Keratinocyte (primary cell): Measurements from ENCODE around the gene SLC17A4. TPM values are rescaled to one million over a fixed set of nuclear protein-coding genes. Genes with fewer than 3 reads are reported as not detected.

Experiments
- DNase-seq: peaks from one replicate; pipeline ENCODE4 v3.0.0-alpha.2; 2011; ENCODE audit warnings: low read depth, missing footprints, low spot score
- FAIRE-seq: peaks from 2 replicates; lab custom pipeline; 2011; peaks lifted over from hg19 to GRCh38; lab: Jason Lieb, UNC
- H2AFZ ChIP-seq: 2 replicates; pipeline ENCODE4 v1.6.0; 2012; ENCODE audit warnings: low read length, control low read depth, inconsistent platforms; ENCODE audit not compliant: control insufficient read depth
- H3K27ac ChIP-seq: 2 replicates; pipeline ENCODE4 v1.5.1; 2011; ENCODE audit warnings: low read length; ENCODE audit not compliant: control insufficient read depth, insufficient read depth
- H3K27me3 ChIP-seq: 3 replicates; pipeline ENCODE4 v1.6.0; 2011; ENCODE audit warnings: low read length; ENCODE audit not compliant: control insufficient read depth, insufficient read depth; ENCODE audit errors: extremely low read depth
- H3K36me3 ChIP-seq, 2 experiments: 2 replicates in 1 of 2; 3 replicates in 1 of 2; pipeline ENCODE4 v1.5.1; 2011; ENCODE audit warnings: low read length in 2 of 2, mild to moderate bottlenecking in 1 of 2; ENCODE audit not compliant: control insufficient read depth in 2 of 2, insufficient read depth in 2 of 2; ENCODE audit errors: extremely low read depth in 1 of 2
- H3K4me1 ChIP-seq: 3 replicates; pipeline ENCODE4 v1.5.1; 2011; ENCODE audit warnings: low read length; ENCODE audit not compliant: control insufficient read depth, insufficient read depth; ENCODE audit errors: extremely low read depth
- H3K4me2 ChIP-seq: 3 replicates; pipeline ENCODE4 v1.6.0; 2011; ENCODE audit warnings: low read depth, low read length; ENCODE audit not compliant: control insufficient read depth, insufficient read depth; ENCODE audit errors: extremely low read depth
- H3K4me3 ChIP-seq, 3 experiments: fragments of 200-600 bp in 1 of 3; sonication (generic) in 1 of 3; 2 replicates in 2 of 3; 3 replicates in 1 of 3; pipeline ENCODE4 v1.5.1; 2011 to 2016; ENCODE audit warnings: low read length in 3 of 3, mild to moderate bottlenecking in 3 of 3, control low read depth in 2 of 3, inconsistent platforms in 1 of 3, low read depth in 1 of 3, mixed read lengths in 1 of 3, mixed run types in 1 of 3, moderate library complexity in 1 of 3; ENCODE audit not compliant: control insufficient read depth in 2 of 3, insufficient read depth in 2 of 3; ENCODE audit errors: extremely low read depth in 1 of 3
- H3K79me2 ChIP-seq: 2 replicates; pipeline ENCODE4 v1.6.0; 2012; ENCODE audit warnings: low read length; ENCODE audit not compliant: control insufficient read depth, insufficient read depth
- H3K9ac ChIP-seq: 3 replicates; pipeline ENCODE4 v1.6.0; 2011; ENCODE audit warnings: low read length; ENCODE audit not compliant: control insufficient read depth, insufficient read depth; ENCODE audit errors: extremely low read depth
- H3K9me1 ChIP-seq: 3 replicates; pipeline ENCODE4 v1.6.0; 2011; ENCODE audit warnings: low read length; ENCODE audit not compliant: control insufficient read depth, insufficient read depth; ENCODE audit errors: extremely low read depth
- H3K9me3 ChIP-seq: 2 replicates; pipeline ENCODE4 v1.5.1; 2012; ENCODE audit warnings: low read depth, low read length; ENCODE audit not compliant: control insufficient read depth
- H4K20me1 ChIP-seq: 3 replicates; pipeline ENCODE4 v1.6.0; 2011; ENCODE audit warnings: low read length; ENCODE audit not compliant: control insufficient read depth, insufficient read depth; ENCODE audit errors: extremely low read depth
- CTCF ChIP-seq, 3 experiments: IDR thresholded peaks in 1 of 3; conservative IDR thresholded peaks in 1 of 3; optimal IDR thresholded peaks in 1 of 3; 2 replicates in 2 of 3; 3 replicates in 1 of 3; pipeline versions ENCODE3 to v1.5.1; 2011; ENCODE audit warnings: low read length in 3 of 3, mild to moderate bottlenecking in 3 of 3, moderate library complexity in 2 of 3, control low read depth in 1 of 3, inconsistent platforms in 1 of 3; ENCODE audit not compliant: insufficient read depth in 2 of 3; ENCODE audit errors: extremely low read depth in 1 of 3
- EZH2 ChIP-seq: IDR thresholded peaks from one replicate; pipeline ENCODE4 v1.6.1; 2012; ENCODE audit warnings: inconsistent platforms, mild to moderate bottlenecking, low read length, moderate library complexity
- dilution Hi-C: fragments of 300-500 bp; cut with MboI; formaldehyde crosslinking; loops from one replicate; pipeline ENCODE4 v1.7.0; 2020; ENCODE audit warnings: low sequenced_read_pairs; ENCODE audit not compliant: extremely low pct_ligation_motif_present
- polyA plus RNA-seq, 5 experiments: library from polyadenylated mRNA; depleted of rRNA in 3 of 5; stranded (reverse) in 3 of 5; stranded (forward) in 1 of 5; unstranded in 1 of 5; fragments of >200 nt; gene quantifications; 1 replicate in 1 of 5; 2 replicates in 3 of 5; 3 replicates in 1 of 5; pipeline versions ENCODE4 v1.2.1 to v1.2.3, GENCODE V29; 2011 to 2012; ENCODE audit warnings: missing spikeins in 2 of 5, low read depth in 1 of 5, low replicate concordance in 1 of 5

Gene SLC17A4
- polyA plus RNA-seq, 1 donor (not counting 4 experiments of a cell fraction or from before 2014, with no cell fraction given) = not detected

- FAIRE-seq = no peak
- H4K20me1 ChIP-seq = no peaks in the 10 kb centered on the region
- no peaks in the 10 kb centered on the region for H3K4me1 ChIP-seq
- H3K9ac ChIP-seq = no peak overlapping the region
- H3K79me2 ChIP-seq = no peaks in the 10 kb centered on the region
- H3K9me3 ChIP-seq = no peaks in the 10 kb centered on the region
- dilution Hi-C loops = no loop called here
- TF ChIP-seq CTCF (optimal IDR thresholded peaks at IDR 0.05 in 1 of 3, IDR thresholded peaks at IDR 0.05 in 1 of 3, conservative IDR thresholded peaks at IDR 0.05 in 1 of 3; ENCODE audit: extremely low read depth in 1 of 3, insufficient read depth in 2 of 3, low read length in 3 of 3) (peak; percentile 70 to 90 (median 83)), EZH2 (no peak)
- DNase-seq = no peak
- H3K36me3 ChIP-seq = no peaks in the 10 kb centered on the region
- no peak overlapping the region for H2AFZ ChIP-seq
- H3K27me3 ChIP-seq = peaks cover 4% of the 10 kb centered on the region
- no peak overlapping the region for H3K4me2 ChIP-seq
- no peak overlapping the region for H3K4me3 ChIP-seq
- no peaks in the 10 kb centered on the region for H3K9me1 ChIP-seq
- H3K27ac ChIP-seq = no peak overlapping the region
These were observed 33.9 kb downstream of the SLC17A4 start for GRCh38 chr6:25788305-25788922.

- dilution Hi-C loops = no loop called here
- no peaks in the 10 kb centered on the region for H4K20me1 ChIP-seq
- H3K4me1 ChIP-seq = no peaks in the 10 kb centered on the region
- H3K4me2 ChIP-seq = no peak overlapping the region
- H3K9me1 ChIP-seq = no peaks in the 10 kb centered on the region
- no peak overlapping the region for H3K9ac ChIP-seq
- H3K27me3 ChIP-seq = peaks cover 4% of the 10 kb centered on the region
- no peaks in the 10 kb centered on the region for H3K79me2 ChIP-seq
- no peak overlapping the region for H2AFZ ChIP-seq
- no peaks in the 10 kb centered on the region for H3K9me3 ChIP-seq
- no peak overlapping the region for H3K4me3 ChIP-seq
- no peaks in the 10 kb centered on the region for H3K36me3 ChIP-seq
- DNase-seq = no peak
- no peak for TF ChIP-seq CTCF (optimal IDR thresholded peaks at IDR 0.05 in 1 of 3, IDR thresholded peaks at IDR 0.05 in 1 of 3, conservative IDR thresholded peaks at IDR 0.05 in 1 of 3; ENCODE audit: extremely low read depth in 1 of 3, insufficient read depth in 2 of 3, low read length in 3 of 3)
- no peak for TF ChIP-seq EZH2
- no peak for FAIRE-seq
- no peak overlapping the region for H3K27ac ChIP-seq
These were observed 34.9 kb downstream of the SLC17A4 start for GRCh38 chr6:25789475-25789874.
